ENCODE data around the gene AHDC1.
"Not testable (repeated sequence)": the region's sequence is repeated elsewhere in the genome, so short reads cannot be mapped to it uniquely, and the experiment has no call there.

AHDC1 gene

DNA sequence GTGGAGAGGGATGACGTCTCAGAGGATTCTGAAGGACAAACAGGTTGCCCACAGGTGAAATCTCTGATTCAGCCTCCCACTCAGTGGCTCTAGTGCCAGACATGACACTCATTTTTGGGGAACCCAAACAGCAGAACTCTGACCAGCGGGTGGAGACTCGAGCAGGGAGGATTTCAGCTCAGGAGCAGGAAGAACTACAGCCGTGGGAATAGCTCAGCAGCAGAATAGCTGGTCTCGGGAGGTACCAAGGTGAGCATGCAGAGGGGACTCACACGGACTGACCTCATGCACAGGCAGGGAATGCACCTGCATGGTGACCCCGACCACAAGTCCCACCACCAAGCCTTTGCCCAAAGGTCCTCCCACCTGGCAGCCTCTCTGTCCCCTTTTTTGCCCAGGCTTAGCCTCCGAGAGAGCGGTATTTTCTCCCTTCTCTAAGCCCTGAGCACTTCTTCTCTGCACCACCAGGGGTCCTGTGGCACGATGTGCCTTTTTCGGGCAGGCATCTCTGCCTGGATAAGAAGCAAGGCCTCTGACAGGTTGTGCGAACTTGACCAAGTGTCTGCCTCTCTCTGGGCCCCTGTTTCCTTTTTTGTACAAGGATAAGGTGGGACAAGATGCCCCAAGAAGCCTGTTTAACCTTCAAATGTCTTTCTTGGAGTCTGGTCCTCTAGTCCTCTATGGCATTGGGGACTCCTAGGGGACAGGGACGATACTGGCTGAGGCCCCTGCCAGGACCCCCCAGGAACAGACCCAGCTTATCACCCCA, 39.8 kb upstream of the AHDC1 start:
- H2AFZ ChIP-seq (ENCODE audit: low read depth, low read length) = no peak overlapping the region
- H3K4me3 ChIP-seq (ENCODE audit: low read length) = no peak overlapping the region
- H3K27me3 ChIP-seq (ENCODE audit: insufficient read depth, low read length) = peaks cover 3% of the 10 kb centered on the region

DNA sequence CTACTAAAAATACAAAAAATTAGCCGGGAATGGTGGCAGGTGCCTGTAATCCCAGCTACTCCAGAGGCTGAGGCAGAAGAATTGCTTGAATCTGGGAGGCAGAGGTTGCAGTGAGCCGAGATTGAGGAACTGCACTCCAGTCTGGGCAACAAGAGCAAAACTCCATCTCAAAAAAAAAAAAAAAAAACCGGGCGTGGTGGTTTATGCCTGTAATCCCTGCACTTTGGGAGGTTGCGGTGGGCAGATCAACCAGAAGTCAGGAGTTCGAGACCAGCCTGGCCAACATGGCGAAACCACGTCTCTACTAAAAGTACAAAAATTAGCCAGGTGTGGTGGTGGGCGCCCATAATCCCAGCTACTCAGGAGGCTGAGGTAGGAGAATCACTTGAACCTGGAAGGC, 36.6 kb upstream of the AHDC1 start:
- H3K9me3 ChIP-seq (ENCODE audit: low read length); H3K27me3 ChIP-seq (ENCODE audit: insufficient read depth, low read length); H3K4me1 ChIP-seq (ENCODE audit: insufficient read depth, low read length); H2AFZ ChIP-seq (ENCODE audit: low read depth, low read length); H3K36me3 ChIP-seq (ENCODE audit: insufficient read depth, low read length); H3K4me3 ChIP-seq (ENCODE audit: low read length): not testable (repeated sequence)

More for the DNA sequence above, 39.8 kb upstream of the AHDC1 start:
- H3K4me1 ChIP-seq (ENCODE audit: insufficient read depth, low read length) = no peaks in the 10 kb centered on the region
- H3K36me3 ChIP-seq (ENCODE audit: insufficient read depth, low read length) = no peaks in the 10 kb centered on the region
- H3K9me3 ChIP-seq (ENCODE audit: low read length) = no peaks in the 10 kb centered on the region

DNA sequence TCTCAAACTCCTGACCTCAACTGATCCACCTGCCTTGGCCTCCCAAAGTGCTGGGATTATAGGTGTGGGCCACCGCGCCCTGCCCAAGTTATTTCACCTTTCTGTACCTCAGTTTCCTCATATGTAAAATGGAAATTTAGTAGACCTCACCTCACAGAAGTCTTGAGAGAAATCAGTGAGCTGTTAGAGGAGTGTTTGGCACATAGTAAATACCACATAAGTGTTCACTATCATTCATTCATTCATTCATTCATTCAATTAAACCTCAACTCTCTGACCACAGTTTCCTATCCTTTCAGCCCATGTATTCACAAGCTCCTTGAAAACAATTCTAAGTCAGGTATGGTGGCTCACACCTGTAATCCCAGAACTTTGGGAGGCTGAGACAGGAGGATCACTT, 34.9 kb upstream of the AHDC1 start:
- no peaks in the 10 kb centered on the region for H3K27me3 ChIP-seq (ENCODE audit: insufficient read depth, low read length)

DNA sequence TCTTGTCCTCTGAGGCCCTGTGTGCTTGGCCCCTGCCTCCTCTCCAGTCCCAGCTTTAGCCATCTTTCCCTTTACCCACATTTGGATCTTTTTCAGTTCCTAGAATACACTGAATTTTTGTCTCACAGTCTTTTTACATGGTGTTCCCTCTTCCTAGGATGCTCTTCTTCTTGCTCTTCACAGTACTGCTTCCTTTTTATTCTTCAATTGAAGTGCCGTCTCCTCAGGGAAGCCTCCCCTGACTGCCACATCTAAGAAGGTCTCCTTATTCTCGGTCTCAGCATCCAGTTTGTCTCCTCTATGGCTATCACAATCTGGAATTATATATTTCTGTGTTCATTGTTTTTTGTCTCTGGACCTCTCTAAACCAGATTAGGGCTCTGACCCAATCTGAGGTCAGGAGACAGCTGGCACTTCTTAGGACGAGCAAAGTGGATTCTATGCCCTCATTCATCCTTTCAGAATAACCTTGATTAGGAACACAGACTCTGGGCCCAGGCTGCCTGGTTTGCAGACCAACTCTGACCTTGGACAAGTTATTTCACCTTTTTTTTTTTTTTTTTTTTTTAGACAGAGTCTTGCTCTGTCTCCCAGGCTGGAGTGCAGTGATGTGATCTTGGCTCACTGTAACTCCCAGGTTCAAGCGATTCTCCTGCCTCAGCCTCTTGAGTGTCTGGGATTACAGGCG, 34.2 kb upstream of the AHDC1 start:
- Histone ChIP-seq H3K27me3 (ENCODE audit: insufficient read depth, low read length) (no peaks in the 10 kb centered on the region), H3K9me3 (ENCODE audit: low read length) (no peaks in the 10 kb centered on the region), H3K4me1 (ENCODE audit: insufficient read depth, low read length) (no peaks in the 10 kb centered on the region), H3K4me3 (ENCODE audit: low read length) (no peak overlapping the region), H2AFZ (ENCODE audit: low read depth, low read length) (no peak overlapping the region), H3K36me3 (ENCODE audit: insufficient read depth, low read length) (no peaks in the 10 kb centered on the region)

More for the DNA sequence above, 34.9 kb upstream of the AHDC1 start:
- no peaks in the 10 kb centered on the region for H3K9me3 ChIP-seq (ENCODE audit: low read length)
- no peaks in the 10 kb centered on the region for H3K36me3 ChIP-seq (ENCODE audit: insufficient read depth, low read length)
- no peak overlapping the region for H3K4me3 ChIP-seq (ENCODE audit: low read length)
- H2AFZ ChIP-seq (ENCODE audit: low read depth, low read length) = no peak overlapping the region
- H3K4me1 ChIP-seq (ENCODE audit: insufficient read depth, low read length) = no peaks in the 10 kb centered on the region

DNA sequence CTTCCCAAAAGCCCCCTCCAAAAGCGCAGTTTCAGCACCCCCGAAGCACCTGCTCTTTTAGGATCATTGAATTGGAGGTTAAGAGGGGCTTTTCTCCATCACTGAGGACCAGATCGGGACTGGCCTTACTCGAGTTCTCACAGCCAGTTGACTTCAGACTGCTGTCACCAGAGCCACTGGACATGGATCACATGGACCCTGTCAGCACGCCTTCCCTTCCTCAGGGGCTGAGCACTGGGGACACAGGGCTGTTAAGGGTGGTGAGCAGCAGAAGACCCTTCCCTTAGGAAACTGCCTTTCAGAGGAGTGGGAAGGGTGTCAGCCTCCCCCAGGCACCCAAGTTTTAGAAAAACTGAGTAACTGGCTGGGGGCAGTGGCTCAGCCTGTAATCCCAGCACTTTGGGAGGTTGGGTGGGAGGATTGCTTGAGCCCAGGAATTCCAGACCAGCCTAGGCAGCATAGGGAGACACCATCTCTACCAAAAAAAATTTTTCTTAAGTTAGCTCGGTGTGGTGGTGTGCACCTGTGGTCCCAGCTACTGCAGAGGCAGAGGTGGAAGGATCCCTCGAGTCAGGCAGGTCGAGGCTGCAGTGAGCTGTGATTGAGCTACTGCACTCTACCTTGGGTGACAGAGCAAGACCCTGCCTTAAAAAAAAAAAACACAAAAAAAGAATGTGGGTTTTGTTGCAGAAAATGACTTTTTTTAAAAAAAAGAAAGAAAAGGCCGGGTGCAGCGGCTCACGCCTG, 31.6 kb upstream of the AHDC1 start:
- Histone ChIP-seq H3K36me3 (ENCODE audit: insufficient read depth, low read length) (no peaks in the 10 kb centered on the region), H2AFZ (ENCODE audit: low read depth, low read length) (no peak overlapping the region), H3K27me3 (ENCODE audit: insufficient read depth, low read length) (peaks cover 2% of the 10 kb centered on the region)

DNA sequence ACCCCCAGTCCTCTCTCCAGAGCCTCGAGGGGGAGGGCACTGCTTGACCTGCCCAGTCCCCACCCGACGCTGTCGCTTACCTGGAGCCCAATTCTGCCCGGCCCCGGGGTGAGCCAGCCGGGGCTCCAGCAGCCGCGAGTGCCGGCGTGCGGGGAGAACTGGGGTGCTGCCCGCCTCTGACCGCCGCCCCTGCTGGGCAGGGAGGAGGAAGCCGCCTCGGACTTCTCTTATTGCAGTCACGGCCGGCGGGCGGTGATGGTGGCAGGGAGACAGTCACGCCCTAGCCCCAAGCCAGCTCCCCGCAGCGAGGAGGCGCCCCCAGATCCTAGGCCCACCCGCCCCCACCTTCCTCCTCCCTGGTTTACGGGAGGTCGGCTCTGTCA, 31.0 kb upstream of the AHDC1 start, which contains the start of gene FGR:
Gene FGR, minus strand, starts transcription at position 201 of the 383 bp plus-strand sequence. CDS start 11,269 bp downstream, outside the sequence.
- Histone ChIP-seq H3K36me3 (ENCODE audit: insufficient read depth, low read length) (no peaks in the 10 kb centered on the region), H2AFZ (ENCODE audit: low read depth, low read length) (no peak within 1 kb of the TSS), H3K27me3 (ENCODE audit: insufficient read depth, low read length) (peaks cover 2% of the 10 kb centered on the region), H3K4me1 (ENCODE audit: insufficient read depth, low read length) (no peaks in the 10 kb centered on the region), H3K4me3 (ENCODE audit: low read length) (no peak within 1 kb of the TSS), H3K9me3 (ENCODE audit: low read length) (no peaks in the 10 kb centered on the region)

More for the DNA sequence above, 31.6 kb upstream of the AHDC1 start:
- no peaks in the 10 kb centered on the region for H3K9me3 ChIP-seq (ENCODE audit: low read length)
- no peaks in the 10 kb centered on the region for H3K4me1 ChIP-seq (ENCODE audit: insufficient read depth, low read length)
- no peak overlapping the region for H3K4me3 ChIP-seq (ENCODE audit: low read length)

DNA sequence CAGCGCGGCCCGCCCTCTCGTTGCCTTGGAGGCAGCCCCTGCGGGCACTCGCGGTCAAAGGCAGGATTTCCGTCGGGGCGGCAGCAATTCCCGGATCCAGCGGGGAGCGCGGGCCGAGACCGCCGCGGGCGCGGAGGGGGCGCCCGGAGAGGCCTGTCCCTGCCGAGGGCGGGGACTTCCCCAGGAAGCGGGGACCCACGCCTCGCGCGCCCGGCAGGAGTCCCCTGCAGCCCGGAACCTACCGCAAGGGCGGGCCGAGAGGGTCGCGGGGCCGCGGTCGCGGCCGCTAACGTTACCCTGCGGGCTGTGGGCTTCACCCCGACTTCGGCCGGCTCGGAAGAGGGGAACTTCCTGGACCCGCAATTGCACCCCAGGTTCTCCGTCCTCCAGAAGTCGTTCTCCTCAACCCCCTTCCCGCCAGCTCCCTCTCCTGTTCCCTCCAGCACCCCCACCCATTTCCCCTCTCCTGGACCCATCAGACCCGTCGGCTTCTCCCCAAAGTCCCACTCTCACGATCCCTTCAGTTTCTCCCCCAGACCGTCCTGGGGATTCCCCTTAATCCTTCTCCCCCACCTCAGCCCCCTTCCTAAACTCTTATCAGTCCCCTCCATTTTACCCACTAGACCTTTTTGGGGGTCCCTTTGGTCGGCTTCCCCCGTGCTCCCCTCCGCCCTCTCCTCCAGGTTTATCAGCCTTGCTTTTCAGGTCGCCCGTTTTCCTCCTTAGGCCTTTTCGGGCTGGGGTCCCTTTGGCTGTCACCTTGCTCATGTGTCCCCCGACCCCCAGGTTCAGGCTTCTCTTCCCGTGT, 30.4 kb upstream of the AHDC1 start:
- H3K9me3 ChIP-seq (ENCODE audit: low read length) = no peaks in the 10 kb centered on the region
- H3K4me3 ChIP-seq (ENCODE audit: low read length) = no peak overlapping the region
- peaks cover 2% of the 10 kb centered on the region for H3K27me3 ChIP-seq (ENCODE audit: insufficient read depth, low read length)
- no peak overlapping the region for H2AFZ ChIP-seq (ENCODE audit: low read depth, low read length)
- no peaks in the 10 kb centered on the region for H3K4me1 ChIP-seq (ENCODE audit: insufficient read depth, low read length)
- no peaks in the 10 kb centered on the region for H3K36me3 ChIP-seq (ENCODE audit: insufficient read depth, low read length)

DNA sequence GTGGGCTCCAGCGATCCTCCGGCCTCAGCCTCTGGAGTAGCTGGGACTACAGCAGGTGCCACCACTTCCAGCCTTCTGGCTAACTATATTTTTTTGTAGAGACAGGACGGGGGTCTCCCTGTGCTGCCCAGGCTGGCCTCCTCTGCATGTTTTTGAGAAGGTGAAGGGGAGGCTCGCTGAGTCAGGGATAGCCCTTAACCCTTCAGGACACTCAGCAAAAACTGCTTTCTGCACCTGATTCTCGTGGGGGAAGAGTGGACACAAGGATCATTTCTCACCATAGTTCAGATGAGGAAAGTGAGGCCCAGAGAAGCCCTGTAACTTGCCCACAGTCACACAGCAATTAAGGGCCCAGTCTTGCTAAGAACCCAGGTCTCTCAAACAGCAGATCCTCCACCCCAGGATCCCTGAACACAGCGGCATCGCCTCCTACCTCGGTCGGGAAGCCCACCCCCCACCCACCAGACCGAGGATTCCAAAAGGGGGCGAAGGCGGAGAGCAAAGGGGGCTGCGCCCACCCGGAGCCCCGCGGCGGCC, 29.8 kb upstream of the AHDC1 start:
- Histone ChIP-seq H2AFZ (ENCODE audit: low read depth, low read length) (no peak overlapping the region), H3K9me3 (ENCODE audit: low read length) (no peaks in the 10 kb centered on the region), H3K4me1 (ENCODE audit: insufficient read depth, low read length) (no peaks in the 10 kb centered on the region), H3K36me3 (ENCODE audit: insufficient read depth, low read length) (no peaks in the 10 kb centered on the region), H3K4me3 (ENCODE audit: low read length) (no peak overlapping the region), H3K27me3 (ENCODE audit: insufficient read depth, low read length) (peaks cover 2% of the 10 kb centered on the region)

DNA sequence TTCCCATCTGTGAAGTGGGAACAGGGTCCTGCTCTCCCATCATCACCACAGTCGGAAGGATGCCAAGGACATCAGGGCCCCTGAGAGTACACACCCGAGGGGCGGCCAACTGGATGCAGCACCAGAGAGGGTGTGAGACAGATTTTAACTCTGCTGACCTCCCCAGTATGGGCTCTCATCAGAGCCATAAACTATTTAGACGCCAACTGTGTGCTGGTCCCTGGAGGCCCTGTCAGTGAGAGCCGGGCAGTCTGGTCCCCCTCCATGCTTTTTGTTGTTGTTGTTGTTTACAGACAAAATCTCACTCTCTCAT, 29.3 kb upstream of the AHDC1 start:
- Histone ChIP-seq H3K9me3 (ENCODE audit: low read length) (no peaks in the 10 kb centered on the region), H3K4me3 (ENCODE audit: low read length) (no peak overlapping the region), H3K4me1 (ENCODE audit: insufficient read depth, low read length) (no peaks in the 10 kb centered on the region), H3K36me3 (ENCODE audit: insufficient read depth, low read length) (no peaks in the 10 kb centered on the region), H3K27me3 (ENCODE audit: insufficient read depth, low read length) (peaks cover 2% of the 10 kb centered on the region), H2AFZ (ENCODE audit: low read depth, low read length) (no peak overlapping the region)

DNA sequence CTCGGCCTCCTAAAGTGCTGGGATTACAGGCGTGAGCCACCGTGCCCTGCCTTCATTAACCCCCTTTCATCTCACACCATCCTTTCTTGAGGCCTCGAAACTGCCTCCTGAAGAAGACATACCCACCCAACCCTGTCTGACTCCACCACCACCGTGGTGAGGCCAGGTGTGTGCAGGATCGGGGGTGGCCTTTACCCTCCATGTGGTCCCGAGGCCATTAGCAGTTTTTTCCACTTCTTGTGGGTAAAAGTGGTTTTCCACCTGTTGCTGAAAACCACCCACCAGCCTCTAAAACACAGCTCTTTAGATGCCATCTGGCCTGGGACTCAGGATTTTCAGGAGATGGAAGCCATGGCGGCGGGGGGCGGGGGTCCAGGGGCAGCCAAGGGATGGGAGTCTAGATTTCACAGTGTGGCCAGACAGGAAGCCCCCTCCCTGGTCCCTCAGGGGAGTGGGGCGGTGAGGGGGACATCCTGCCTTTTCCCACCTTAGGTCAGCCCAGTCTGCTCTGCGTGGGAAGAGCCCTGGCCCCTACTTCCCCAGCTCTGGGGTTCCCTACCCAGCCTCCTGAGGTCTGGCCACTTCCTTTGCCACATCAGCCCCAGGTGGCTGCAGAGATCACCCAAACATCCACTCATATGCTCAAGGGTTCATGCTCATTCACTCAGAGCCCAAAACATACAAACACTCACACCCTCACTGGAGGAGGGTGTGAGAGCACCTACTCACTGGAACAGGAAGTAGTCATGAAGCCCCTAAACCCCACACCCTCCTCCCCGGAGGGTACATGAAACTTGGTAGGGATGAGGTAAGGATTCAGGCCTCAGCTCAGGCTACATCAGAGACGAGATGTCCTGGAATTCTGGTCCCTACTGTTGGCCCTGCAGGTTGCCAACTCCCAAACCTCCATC, 28.7 kb upstream of the AHDC1 start:
- Histone ChIP-seq H3K4me1 (ENCODE audit: insufficient read depth, low read length) (no peaks in the 10 kb centered on the region), H2AFZ (ENCODE audit: low read depth, low read length) (no peak overlapping the region), H3K27me3 (ENCODE audit: insufficient read depth, low read length) (peaks cover 2% of the 10 kb centered on the region), H3K9me3 (ENCODE audit: low read length) (no peaks in the 10 kb centered on the region), H3K36me3 (ENCODE audit: insufficient read depth, low read length) (no peaks in the 10 kb centered on the region), H3K4me3 (ENCODE audit: low read length) (no peak overlapping the region)

DNA sequence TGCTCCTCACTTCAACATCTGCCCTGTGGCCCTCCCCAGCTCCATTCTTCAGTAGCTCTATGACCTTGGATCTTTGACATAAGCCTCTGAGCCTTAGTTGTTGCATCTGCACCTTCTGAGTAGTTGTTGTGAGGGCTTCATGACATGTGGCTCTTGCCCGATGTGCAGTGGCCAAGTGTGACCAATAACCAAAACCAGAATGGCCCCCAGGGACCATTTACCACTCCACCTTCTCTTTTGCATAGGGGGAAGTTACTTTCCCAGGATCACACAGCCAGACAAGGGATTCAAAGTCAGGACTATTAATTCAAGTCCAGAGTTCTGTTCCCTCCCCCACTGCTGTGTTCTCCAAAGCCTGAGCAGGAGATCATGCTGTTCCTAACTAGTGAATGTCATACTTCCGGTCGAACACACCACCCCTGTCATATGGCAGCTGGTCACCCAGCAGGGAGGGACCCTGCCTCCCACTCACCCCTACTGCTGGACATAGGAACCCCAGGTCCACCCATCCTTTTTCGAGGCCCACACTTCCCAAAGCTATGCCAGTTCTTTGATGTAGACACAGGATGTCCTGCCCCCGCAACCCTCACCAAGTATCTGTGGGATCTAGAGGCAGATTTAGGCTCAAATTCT, 27.0 kb upstream of the AHDC1 start:
- Histone ChIP-seq H3K36me3 (ENCODE audit: insufficient read depth, low read length) (no peaks in the 10 kb centered on the region), H3K9me3 (ENCODE audit: low read length) (no peaks in the 10 kb centered on the region), H3K27me3 (ENCODE audit: insufficient read depth, low read length) (peaks cover 2% of the 10 kb centered on the region), H3K4me1 (ENCODE audit: insufficient read depth, low read length) (no peaks in the 10 kb centered on the region), H2AFZ (ENCODE audit: low read depth, low read length) (no peak overlapping the region), H3K4me3 (ENCODE audit: low read length) (no peak overlapping the region)

Data from neuron (in vitro differentiated cells).